ENCODE results near the gene TMEM260.

- TF ChIP-seq, protein P1, sequence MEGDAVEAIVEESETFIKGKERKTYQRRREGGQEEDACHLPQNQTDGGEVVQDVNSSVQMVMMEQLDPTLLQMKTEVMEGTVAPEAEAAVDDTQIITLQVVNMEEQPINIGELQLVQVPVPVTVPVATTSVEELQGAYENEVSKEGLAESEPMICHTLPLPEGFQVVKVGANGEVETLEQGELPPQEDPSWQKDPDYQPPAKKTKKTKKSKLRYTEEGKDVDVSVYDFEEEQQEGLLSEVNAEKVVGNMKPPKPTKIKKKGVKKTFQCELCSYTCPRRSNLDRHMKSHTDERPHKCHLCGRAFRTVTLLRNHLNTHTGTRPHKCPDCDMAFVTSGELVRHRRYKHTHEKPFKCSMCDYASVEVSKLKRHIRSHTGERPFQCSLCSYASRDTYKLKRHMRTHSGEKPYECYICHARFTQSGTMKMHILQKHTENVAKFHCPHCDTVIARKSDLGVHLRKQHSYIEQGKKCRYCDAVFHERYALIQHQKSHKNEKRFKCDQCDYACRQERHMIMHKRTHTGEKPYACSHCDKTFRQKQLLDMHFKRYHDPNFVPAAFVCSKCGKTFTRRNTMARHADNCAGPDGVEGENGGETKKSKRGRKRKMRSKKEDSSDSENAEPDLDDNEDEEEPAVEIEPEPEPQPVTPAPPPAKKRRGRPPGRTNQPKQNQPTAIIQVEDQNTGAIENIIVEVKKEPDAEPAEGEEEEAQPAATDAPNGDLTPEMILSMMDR (IDR thresholded peaks at IDR 0.05) = no peak
- TF ChIP-seq POLR2A (IDR thresholded peaks at IDR 0.05) = no peak
Observed at GRCh38 chr14:56581041-56581727, 1.6 kb downstream of the TMEM260 start.
